H9 (cell line): ENCODE data around the gene APOBEC3H. TPM values are rescaled to one million over a fixed set of nuclear protein-coding genes. Genes with fewer than 3 reads are reported as not detected.
"Not testable (repeated sequence)": the region's sequence is repeated elsewhere in the genome, so short reads cannot be mapped to it uniquely, and the experiment has no call there.

ENCODE experiments used
- DNase-seq: peaks from one replicate; pipeline ENCODE4 v3.0.0-alpha.2; 2017
- H2AFZ ChIP-seq: one replicate; pipeline ENCODE4 v1.6.1; 2013; ENCODE audit warnings: mild to moderate bottlenecking, low read length, control low read depth, moderate library complexity
- H2AK5ac ChIP-seq: 2 replicates; pipeline ENCODE4 v1.6.1; 2013; ENCODE audit warnings: low read length, control low read depth, mixed read lengths; ENCODE audit not compliant: insufficient read length
- H2BK120ac ChIP-seq: one replicate; pipeline ENCODE4 v1.6.1; 2013; ENCODE audit warnings: low read depth, mild to moderate bottlenecking, low read length, control low read depth, inconsistent platforms; ENCODE audit not compliant: poor library complexity, severe bottlenecking
- H2BK12ac ChIP-seq: 2 replicates; pipeline ENCODE4 v1.6.1; 2013; ENCODE audit warnings: low read length, control low read depth, mixed read lengths, low read depth; ENCODE audit not compliant: insufficient read length
- H2BK15ac ChIP-seq: 2 replicates; pipeline ENCODE4 v1.6.1; 2013; ENCODE audit warnings: low read depth, low read length, control low read depth
- H2BK20ac ChIP-seq: one replicate; pipeline ENCODE4 v1.6.1; 2013; ENCODE audit warnings: low read depth, mild to moderate bottlenecking, low read length, control low read depth, inconsistent platforms; ENCODE audit not compliant: poor library complexity, severe bottlenecking
- H2BK5ac ChIP-seq: 2 replicates; pipeline ENCODE4 v1.6.1; 2013; ENCODE audit warnings: low read length, control low read depth, mixed read lengths; ENCODE audit not compliant: insufficient read length
- H3K14ac ChIP-seq: 2 replicates; pipeline ENCODE4 v1.6.1; 2013; ENCODE audit warnings: low read length, control low read depth; ENCODE audit not compliant: insufficient read depth
- H3K18ac ChIP-seq: 2 replicates; pipeline ENCODE4 v1.6.1; 2013; ENCODE audit warnings: low read depth, mild to moderate bottlenecking, mixed read lengths, low read length, control low read depth; ENCODE audit not compliant: insufficient read length
- H3K23ac ChIP-seq: 2 replicates; pipeline ENCODE4 v1.6.1; 2013; ENCODE audit warnings: low read length, control low read depth, mixed read lengths, low read depth; ENCODE audit not compliant: insufficient read length
- H3K23me2 ChIP-seq: 2 replicates; pipeline ENCODE4 v1.6.1; 2013; ENCODE audit warnings: low read depth, mild to moderate bottlenecking, mixed read lengths, low read length, control low read depth; ENCODE audit not compliant: insufficient read length, poor library complexity, severe bottlenecking
- H3K27ac ChIP-seq: 2 replicates; pipeline ENCODE4 v1.5.1; 2013; ENCODE audit warnings: low read length, control low read depth, mixed read lengths, low read depth; ENCODE audit not compliant: insufficient read length
- H3K27me3 ChIP-seq: 2 replicates; pipeline ENCODE4 v1.6.1; 2013; ENCODE audit warnings: low read length, control low read depth, inconsistent platforms; ENCODE audit not compliant: insufficient read depth
- H3K4ac ChIP-seq: 2 replicates; pipeline ENCODE4 v1.6.1; 2013; ENCODE audit warnings: low read depth, mild to moderate bottlenecking, control low read depth, inconsistent platforms, low read length, moderate library complexity
- H3K4me1 ChIP-seq: 2 replicates; pipeline ENCODE4 v1.6.1; 2013; ENCODE audit warnings: low read length, control low read depth, inconsistent platforms; ENCODE audit not compliant: insufficient read depth
- H3K4me2 ChIP-seq: 2 replicates; pipeline ENCODE4 v1.6.1; 2013; ENCODE audit warnings: low read length, control low read depth, mixed read lengths; ENCODE audit not compliant: insufficient read length, insufficient read depth
- H3K56ac ChIP-seq: 2 replicates; pipeline ENCODE4 v1.6.1; 2013; ENCODE audit warnings: low read depth, mild to moderate bottlenecking, mixed read lengths, low read length, control low read depth; ENCODE audit not compliant: insufficient read length
- H3K79me1 ChIP-seq: 2 replicates; pipeline ENCODE4 v1.6.1; 2013; ENCODE audit warnings: low read depth, mild to moderate bottlenecking, moderate library complexity, low read length, control low read depth, inconsistent platforms; ENCODE audit not compliant: insufficient read depth, poor library complexity, severe bottlenecking
- H3K79me2 ChIP-seq: 2 replicates; pipeline ENCODE4 v1.6.1; 2013; ENCODE audit warnings: low read length, control low read depth, inconsistent platforms; ENCODE audit not compliant: insufficient read depth
- H3K9ac ChIP-seq: 2 replicates; pipeline ENCODE4 v1.6.1; 2013; ENCODE audit warnings: low read length, control low read depth, mixed read lengths; ENCODE audit not compliant: insufficient read length; ENCODE audit errors: extremely low read depth
- H3K9me3 ChIP-seq: one replicate; pipeline ENCODE4 v1.6.1; 2013; ENCODE audit warnings: low read depth, low read length, inconsistent platforms; ENCODE audit not compliant: control insufficient read depth
- H3T11ph ChIP-seq: one replicate; pipeline ENCODE4 v1.6.1; 2013; ENCODE audit warnings: mild to moderate bottlenecking, low read length, control low read depth, inconsistent platforms
- H4K20me1 ChIP-seq: one replicate; pipeline ENCODE4 v1.6.1; 2013; ENCODE audit not compliant: control insufficient read depth, insufficient read length, insufficient read depth
- H4K5ac ChIP-seq: 2 replicates; pipeline ENCODE4 v1.6.1; 2013; ENCODE audit warnings: low read depth, mild to moderate bottlenecking, mixed read lengths, low read length, control low read depth; ENCODE audit not compliant: insufficient read length
- H4K8ac ChIP-seq: replicated peaks from 2 replicates; pipeline ENCODE4 v1.6.1; 2013; ENCODE audit warnings: low read length, control low read depth, mixed read lengths, low read depth; ENCODE audit not compliant: insufficient read length
- H4K91ac ChIP-seq: 2 replicates; pipeline ENCODE4 v1.6.1; 2013; ENCODE audit warnings: low read depth, mild to moderate bottlenecking, moderate library complexity, mixed read lengths, low read length, control low read depth; ENCODE audit not compliant: insufficient read length
- H3K27ac Mint-ChIP-seq, 3 experiments: 2 replicates in 2 of 3; 3 replicates in 1 of 3; pipeline ENCODE4 v1.8.0; 2020 to 2021; ENCODE audit warnings: mixed read lengths in 3 of 3, mild to moderate bottlenecking in 1 of 3, moderate library complexity in 1 of 3
- H3K27me3 Mint-ChIP-seq: 2 replicates; pipeline ENCODE4 v1.8.0; 2021; ENCODE audit warnings: low read depth, mild to moderate bottlenecking, moderate library complexity, mixed read lengths
- H3K36me3 Mint-ChIP-seq, 3 experiments: 2 replicates in 2 of 3; 3 replicates in 1 of 3; pipeline ENCODE4 v1.8.0; 2020 to 2021; ENCODE audit warnings: low read depth in 3 of 3, mixed read lengths in 3 of 3; ENCODE audit not compliant: insufficient read depth in 1 of 3
- H3K4me1 Mint-ChIP-seq, 2 experiments: 2 replicates each; pipeline ENCODE4 v1.8.0; 2020; ENCODE audit warnings: mixed read lengths in 2 of 2
- H3K4me3 Mint-ChIP-seq, 2 experiments: 2 replicates in 1 of 2; 3 replicates in 1 of 2; pipeline ENCODE4 v1.8.0; 2020 to 2021; ENCODE audit warnings: mild to moderate bottlenecking in 2 of 2, mixed read lengths in 2 of 2, moderate library complexity in 1 of 2
- H3K9me3 Mint-ChIP-seq, 2 experiments: 2 replicates in 1 of 2; 3 replicates in 1 of 2; pipeline ENCODE4 v1.8.0; 2020; ENCODE audit warnings: mild to moderate bottlenecking in 2 of 2, mixed read lengths in 2 of 2, moderate library complexity in 1 of 2
- WGBS: extraction: QIAGEN DNeasy Blood & Tissue Kit; methylation state at CpG from one replicate; pipeline ENCODE4 v1.1.7; 2013; ENCODE audit warnings: missing lambda C conversion rate, low lambda C conversion rate, mixed read lengths; ENCODE audit not compliant: insufficient read length; ENCODE audit errors: extremely low coverage; 5-methylcytosine and 5-hydroxymethylcytosine counted together
- total RNA-seq: library from RNA; stranded (reverse); gene quantifications from 2 replicates; pipeline ENCODE4 v1.2.1, GENCODE V29; 2021

APOBEC3H gene
- total RNA-seq, 1 experiment from 2014 or later = 0.48 TPM

DNA sequence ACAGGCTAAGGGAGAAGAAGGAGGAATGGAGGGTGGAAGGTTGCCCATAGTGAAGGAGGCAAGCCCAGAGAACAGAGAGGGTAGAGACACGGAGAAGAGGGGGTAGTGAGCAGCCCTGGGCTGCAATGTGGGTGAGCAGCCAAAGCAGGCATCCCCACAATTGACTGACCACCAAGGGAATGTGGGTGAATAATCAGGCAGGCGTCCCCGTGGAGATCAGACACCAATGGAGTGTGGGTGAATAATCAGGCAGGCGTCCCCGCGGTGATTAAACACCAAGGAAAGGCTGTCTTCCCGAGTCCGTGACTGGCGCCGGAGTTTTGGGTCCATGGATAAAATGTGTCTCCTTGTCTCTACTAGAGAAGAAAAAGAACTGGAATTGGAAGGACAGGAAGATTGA lies 35.1 kb upstream of the APOBEC3H start:
- H2BK20ac ChIP-seq, H3K56ac ChIP-seq, H3K79me1 ChIP-seq, H3K18ac ChIP-seq, H2BK120ac ChIP-seq, H3K4me2 ChIP-seq, H3K79me2 ChIP-seq, H3K9ac ChIP-seq, H3K27ac ChIP-seq, H3T11ph ChIP-seq, H4K5ac ChIP-seq, H4K20me1 ChIP-seq, H3K14ac ChIP-seq, H3K9me3 Mint-ChIP-seq, H2AK5ac ChIP-seq, H3K9me3 ChIP-seq, H2BK15ac ChIP-seq, H4K91ac ChIP-seq, H3K4me1 ChIP-seq, H3K27me3 ChIP-seq, H3K36me3 Mint-ChIP-seq, H3K4me1 Mint-ChIP-seq, H3K27ac Mint-ChIP-seq, DNase-seq, H4K8ac ChIP-seq, H2BK5ac ChIP-seq, H3K23me2 ChIP-seq, H3K4ac ChIP-seq, H3K23ac ChIP-seq, H2AFZ ChIP-seq, H3K27me3 Mint-ChIP-seq, H3K4me3 Mint-ChIP-seq, H2BK12ac ChIP-seq: not testable (repeated sequence)
- WGBS = no CpG with 5 or more reads among the region's 10 CpGs

DNA sequence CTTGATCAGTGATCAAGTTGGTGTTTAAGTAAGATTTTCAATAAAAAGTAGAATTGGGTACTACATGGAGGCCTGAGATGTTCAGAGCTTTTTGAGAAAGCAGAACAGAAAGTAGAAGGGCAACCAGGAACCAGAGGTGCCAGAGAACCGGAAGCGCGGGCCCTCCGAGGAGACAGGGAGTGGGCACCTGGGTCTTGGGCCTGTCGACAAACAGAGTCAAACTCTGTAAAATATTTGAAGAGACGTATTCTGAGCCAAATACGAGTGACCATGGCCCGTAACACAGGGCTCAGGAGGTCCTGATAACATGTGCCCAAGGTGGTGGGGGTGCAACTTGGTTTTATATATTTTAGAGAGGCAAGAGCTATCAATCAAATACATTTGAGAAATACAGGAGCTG lies 33.1 kb upstream of the APOBEC3H start:
- not testable (repeated sequence) for H3K4me1 ChIP-seq, H3K23ac ChIP-seq, DNase-seq, H3K23me2 ChIP-seq, H3K27ac ChIP-seq, H3K9ac ChIP-seq, H2BK15ac ChIP-seq, H3K14ac ChIP-seq, H2BK20ac ChIP-seq, H3K4me2 ChIP-seq, H3K4me1 Mint-ChIP-seq, H3K56ac ChIP-seq, H2BK120ac ChIP-seq, H4K91ac ChIP-seq, H3K27me3 Mint-ChIP-seq, H3K27me3 ChIP-seq, H3K79me1 ChIP-seq, H3K79me2 ChIP-seq, H2AFZ ChIP-seq, H4K8ac ChIP-seq, H2BK5ac ChIP-seq, H3K4ac ChIP-seq, H3K9me3 ChIP-seq, H3K4me3 Mint-ChIP-seq, H3K27ac Mint-ChIP-seq, H3K18ac ChIP-seq, H3K36me3 Mint-ChIP-seq, H2AK5ac ChIP-seq, H3K9me3 Mint-ChIP-seq, H2BK12ac ChIP-seq, H4K5ac ChIP-seq, H4K20me1 ChIP-seq, H3T11ph ChIP-seq
- WGBS = no CpG with 5 or more reads among the region's 8 CpGs
